ENCODE results near the gene ECE1.

GRCh38 chr1:21318714-21319159 is 28.5 kb upstream of the ECE1 start:
- TF ChIP-seq CTCF (IDR thresholded peaks at IDR 0.05) (no peak), POLR2A (IDR thresholded peaks at IDR 0.05) (peak in 1 of 2 donors; percentile 33)
